GM18867 (cell line): Measurements from ENCODE around the gene CHRDL1.
A peak's percentile ranks its signal among the peaks of the same experiment; 100 is the strongest.
"Not testable (repeated sequence)": the region's sequence is repeated elsewhere in the genome, so short reads cannot be mapped to it uniquely, and the experiment has no call there.

Experiments used
- ATAC-seq: cut with Tn5 transposase; IDR thresholded peaks from one replicate; pipeline ENCODE4 v1.9.1; 2021; ENCODE audit warnings: mild to moderate bottlenecking, moderate library complexity; ENCODE audit not compliant: unreplicated experiment

The CHRDL1 gene

GRCh38 chrX:110665223-110666002, 130.2 kb downstream of the CHRDL1 start:
- ATAC-seq, result peak; percentile 95

DNA sequence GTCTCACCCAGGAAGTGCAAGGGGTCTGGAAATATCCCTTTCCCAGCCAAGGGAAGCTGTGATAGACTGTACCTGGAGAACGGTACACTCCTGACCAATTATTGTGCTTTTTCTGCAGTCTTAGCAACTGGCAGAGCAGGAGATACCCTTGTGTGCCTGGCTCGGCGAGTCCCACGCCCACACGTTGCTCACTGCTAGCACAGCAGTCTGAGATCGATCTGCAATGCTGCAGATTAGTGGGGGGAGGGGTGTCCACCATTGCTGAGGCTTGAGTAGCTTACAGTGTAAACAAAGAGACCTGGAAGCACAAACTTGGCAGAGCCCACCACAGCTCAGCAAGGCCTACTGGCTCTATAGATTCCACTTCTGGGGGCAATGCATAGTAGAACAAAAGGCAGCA, 138.5 kb downstream of the CHRDL1 start:
- no peak for ATAC-seq

GRCh38 chrX:110654280-110654679, 141.3 kb downstream of the CHRDL1 start:
- not testable (repeated sequence) for ATAC-seq

DNA sequence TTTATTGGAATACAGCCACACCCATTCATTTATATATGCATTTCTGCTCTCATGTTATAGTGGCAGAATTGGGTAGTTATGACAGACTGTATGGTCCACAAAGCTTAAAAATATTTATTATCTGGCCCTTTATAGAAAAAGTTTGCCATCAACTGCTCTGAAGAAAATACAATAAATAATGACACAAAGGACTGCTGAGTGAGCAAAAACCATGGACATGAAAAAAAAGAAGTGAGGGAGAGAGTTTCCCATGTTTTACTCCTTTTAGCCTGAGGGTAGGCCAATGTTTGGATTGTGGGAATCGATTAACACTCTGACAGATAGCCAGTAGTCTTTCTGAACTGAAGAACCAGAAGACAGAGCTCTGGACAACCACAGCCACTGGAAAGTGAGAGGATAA, 149.2 kb downstream of the CHRDL1 start:
- no peak for ATAC-seq
